H1 (cell line): Measurements from ENCODE around the gene VAPA. TPM values are rescaled to one million over a fixed set of nuclear protein-coding genes. Genes with fewer than 3 reads are reported as not detected.

Experiments
- CTCF ChIA-PET: fragments of 300-600 bp; sonication (Branson Sonifier 250); formaldehyde crosslinking; loops from one replicate; lab custom pipeline; 2021; ENCODE audit not compliant: partially characterized antibody; lab: Charles Lee
- POLR2A ChIA-PET: fragments of 300-600 bp; sonication (Branson Sonifier 250); formaldehyde crosslinking; loops from one replicate; lab custom pipeline; 2021; ENCODE audit warnings: inconsistent platforms; ENCODE audit not compliant: partially characterized antibody; lab: Charles Lee
- DNase-seq, 2 experiments: peaks; one replicate each; pipeline versions ENCODE4 v3.0.0 to v3.0.0-alpha.2; 2010 to 2022; ENCODE audit warnings: low spot score in 2 of 2, low read depth in 1 of 2, mixed read lengths in 1 of 2
- FAIRE-seq: peaks from 2 replicates; lab custom pipeline; 2011; peaks lifted over from hg19 to GRCh38; lab: Jason Lieb, UNC
- H2AFZ ChIP-seq: 2 replicates; pipeline ENCODE4 v1.8.1; 2012; ENCODE audit warnings: low read length, inconsistent platforms
- H2AK5ac ChIP-seq: 2 replicates; pipeline ENCODE4 v1.6.1; 2013; ENCODE audit warnings: low read depth, low read length
- H2BK120ac ChIP-seq: replicated peaks from 2 replicates; pipeline ENCODE3; 2013; ENCODE audit warnings: low read depth, low read length, inconsistent platforms
- H2BK12ac ChIP-seq: 2 replicates; pipeline ENCODE4 v1.6.1; 2013; ENCODE audit warnings: low read depth, low read length
- H2BK15ac ChIP-seq: 2 replicates; pipeline ENCODE4 v1.6.1; 2013; ENCODE audit warnings: low read length
- H2BK20ac ChIP-seq: 2 replicates; pipeline ENCODE4 v1.6.1; 2013; ENCODE audit warnings: low read length
- H2BK5ac ChIP-seq: 2 replicates; pipeline ENCODE4 v1.6.1; 2013; ENCODE audit warnings: low read depth, low read length
- H3K14ac ChIP-seq: 2 replicates; pipeline ENCODE4 v1.6.1; 2013; ENCODE audit warnings: inconsistent platforms; ENCODE audit not compliant: insufficient read length
- H3K18ac ChIP-seq: 2 replicates; pipeline ENCODE4 v1.6.1; 2013; ENCODE audit warnings: low read length; ENCODE audit errors: extremely low read depth
- H3K23ac ChIP-seq: 2 replicates; pipeline ENCODE4 v1.6.1; 2013; ENCODE audit warnings: inconsistent platforms; ENCODE audit not compliant: insufficient read length
- H3K23me2 ChIP-seq: 2 replicates; pipeline ENCODE4 v1.6.1; 2013; ENCODE audit warnings: low read depth, low read length
- H3K27ac ChIP-seq: 2 replicates; pipeline ENCODE4 v1.6.1; 2011; ENCODE audit warnings: low read depth, low read length, inconsistent platforms
- H3K27me3 ChIP-seq, 4 experiments: replicated peaks in 1 of 4; 1 replicate in 1 of 4; 2 replicates in 3 of 4; pipeline versions ENCODE4 v1.6.1 to v1.8.1; 2011 to 2013; ENCODE audit warnings: low read length in 3 of 4, mild to moderate bottlenecking in 3 of 4, inconsistent platforms in 2 of 4, mixed read lengths in 2 of 4, moderate library complexity in 1 of 4; ENCODE audit not compliant: control insufficient read depth in 3 of 4, insufficient read depth in 3 of 4; ENCODE audit errors: extremely low read depth in 1 of 4
- H3K36me3 ChIP-seq, 4 experiments: 2 replicates each; pipeline versions ENCODE4 v1.6.1 to v1.8.1; 2011 to 2013; ENCODE audit warnings: mild to moderate bottlenecking in 4 of 4, low read length in 3 of 4, moderate library complexity in 2 of 4, control low read depth in 1 of 4, inconsistent platforms in 1 of 4; ENCODE audit not compliant: insufficient read depth in 4 of 4, control insufficient read depth in 2 of 4
- H3K4ac ChIP-seq: replicated peaks from 2 replicates; pipeline ENCODE3; 2013; ENCODE audit warnings: low read length, low read depth, mixed read lengths, inconsistent platforms; ENCODE audit not compliant: insufficient read length
- H3K4me1 ChIP-seq, 4 experiments: replicated peaks in 1 of 4; 1 replicate in 1 of 4; 2 replicates in 3 of 4; pipeline versions ENCODE4 v1.6.1 to v1.8.1; 2011 to 2013; ENCODE audit warnings: low read length in 3 of 4, inconsistent platforms in 2 of 4, mixed read lengths in 1 of 4; ENCODE audit not compliant: insufficient read depth in 4 of 4, control insufficient read depth in 3 of 4
- H3K4me2 ChIP-seq, 2 experiments: 2 replicates each; pipeline versions ENCODE4 v1.6.1 to v1.8.1; 2011 to 2013; ENCODE audit warnings: low read depth in 2 of 2, low read length in 2 of 2, control low read depth in 1 of 2, inconsistent platforms in 1 of 2, mild to moderate bottlenecking in 1 of 2; ENCODE audit not compliant: insufficient read depth in 1 of 2
- H3K4me3 ChIP-seq, 4 experiments: fragments of 200-600, 300-600 bp in 1 of 4; sonication (generic), shearing (Covaris generic), sonication (Bioruptor Twin) in 1 of 4; 2 replicates each; pipeline versions ENCODE4 v1.5.1 to v1.8.1; 2011 to 2016; ENCODE audit warnings: low read length in 4 of 4, low read depth in 3 of 4, control low read depth in 2 of 4, inconsistent platforms in 2 of 4, mild to moderate bottlenecking in 2 of 4, mixed read lengths in 1 of 4, moderate library complexity in 1 of 4; ENCODE audit not compliant: insufficient read depth in 2 of 4; ENCODE audit errors: extremely low read depth in 1 of 4
- H3K56ac ChIP-seq: replicated peaks from 2 replicates; pipeline ENCODE3; 2013; ENCODE audit warnings: low read depth, mild to moderate bottlenecking, mixed read lengths, low read length, inconsistent platforms; ENCODE audit not compliant: insufficient read length
- H3K79me1 ChIP-seq: 2 replicates; pipeline ENCODE4 v1.6.1; 2013; ENCODE audit warnings: low read depth, low read length, control low read depth
- H3K79me2 ChIP-seq, 2 experiments: 2 replicates each; pipeline versions ENCODE4 v1.6.1 to v1.8.1; 2012 to 2013; ENCODE audit warnings: low read length in 2 of 2, mild to moderate bottlenecking in 2 of 2, inconsistent platforms in 1 of 2; ENCODE audit not compliant: insufficient read depth in 2 of 2, control insufficient read depth in 1 of 2
- H3K9ac ChIP-seq, 4 experiments: replicated peaks in 1 of 4; 1 replicate in 1 of 4; 2 replicates in 3 of 4; pipeline versions ENCODE4 v1.6.1 to v1.8.1; 2011 to 2013; ENCODE audit warnings: low read depth in 3 of 4, low read length in 3 of 4, control low read depth in 2 of 4, mild to moderate bottlenecking in 2 of 4, moderate library complexity in 2 of 4, inconsistent platforms in 1 of 4; ENCODE audit errors: extremely low read depth in 1 of 4
- H3K9me3 ChIP-seq, 2 experiments: 2 replicates each; pipeline versions ENCODE4 v1.6.1 to v1.8.1; 2012 to 2013; ENCODE audit warnings: mild to moderate bottlenecking in 2 of 2, moderate library complexity in 2 of 2, control low read depth in 1 of 2, inconsistent platforms in 1 of 2, low read depth in 1 of 2, low read length in 1 of 2, mixed read lengths in 1 of 2; ENCODE audit not compliant: insufficient read depth in 2 of 2
- H4K20me1 ChIP-seq, 2 experiments: replicated peaks in 1 of 2; 2 replicates each; pipeline versions ENCODE3 to v1.8.1; 2011 to 2013; ENCODE audit warnings: inconsistent platforms in 2 of 2, low read length in 2 of 2, mild to moderate bottlenecking in 1 of 2; ENCODE audit not compliant: insufficient read depth in 2 of 2, control insufficient read depth in 1 of 2
- H4K5ac ChIP-seq: 2 replicates; pipeline ENCODE4 v1.6.1; 2013; ENCODE audit warnings: low read length, low read depth, mixed read lengths, inconsistent platforms; ENCODE audit not compliant: insufficient read length
- H4K8ac ChIP-seq: 2 replicates; pipeline ENCODE4 v1.8.0; 2013; ENCODE audit warnings: mild to moderate bottlenecking, moderate library complexity, low read length, inconsistent platforms; ENCODE audit not compliant: insufficient read depth; ENCODE audit errors: extremely low read depth
- H4K91ac ChIP-seq: replicated peaks from 2 replicates; pipeline ENCODE3; 2013; ENCODE audit warnings: low read length, mixed read lengths, inconsistent platforms; ENCODE audit not compliant: insufficient read length
- ATF3 ChIP-seq: IDR thresholded peaks from 2 replicates; pipeline ENCODE4 v1.6.1; 2011; ENCODE audit warnings: low read depth, mild to moderate bottlenecking, low read length; ENCODE audit not compliant: insufficient read depth
- BCL11A ChIP-seq, 2 experiments: IDR thresholded peaks; one replicate each; pipeline ENCODE4 v1.6.1; 2011; ENCODE audit warnings: low read depth in 2 of 2, low read length in 2 of 2, mild to moderate bottlenecking in 2 of 2
- GTF2F1 ChIP-seq: IDR thresholded peaks from 2 replicates; pipeline ENCODE4 v1.6.1; 2012; ENCODE audit warnings: low read depth, low read length, improper control_type of control experiment, borderline replicate concordance
- NANOG ChIP-seq: IDR thresholded peaks from 2 replicates; pipeline ENCODE4 v1.6.1; 2011; ENCODE audit warnings: low read length, low read depth, mild to moderate bottlenecking, inconsistent platforms; ENCODE audit not compliant: insufficient read depth, poor library complexity, severe bottlenecking
- SP1 ChIP-seq: IDR thresholded peaks from 2 replicates; pipeline ENCODE4 v1.6.1; 2011; ENCODE audit warnings: low read depth, low read length
- USF2 ChIP-seq: IDR thresholded peaks from 2 replicates; pipeline ENCODE4 v1.6.1; 2011; ENCODE audit warnings: low read length, improper control_type of control experiment
- WGBS, 2 experiments: shearing (Covaris generic) in 1 of 2; methylation state at CpG; one replicate each; pipeline versions ENCODE4 v1.1.6 to v1.1.7; 2013 to 2015; ENCODE audit warnings: low lambda C conversion rate in 2 of 2, mixed read lengths in 2 of 2, inconsistent platforms in 1 of 2, low coverage in 1 of 2, missing lambda C conversion rate in 1 of 2; ENCODE audit not compliant: insufficient replicate concordance in 2 of 2, insufficient coverage in 1 of 2, insufficient read length in 1 of 2; ENCODE audit errors: extremely low coverage in 1 of 2, missing lambda C conversion rate in 1 of 2; 5-methylcytosine and 5-hydroxymethylcytosine counted together
- polyA plus RNA-seq, 7 experiments: library from polyadenylated mRNA; depleted of rRNA in 3 of 7; stranded (reverse) in 5 of 7; unstranded in 2 of 7; fragments of >200 nt in 5 of 7; fragments of 200-250 nt in 2 of 7; gene quantifications; 1 replicate in 5 of 7; 2 replicates in 1 of 7; 4 replicates in 1 of 7; pipeline versions ENCODE4 v1.2.1 to v1.2.3, GENCODE V29; 2011 to 2013; ENCODE audit warnings: missing spikeins in 2 of 7, mixed read lengths in 2 of 7
- total RNA-seq: library from RNA; stranded (reverse); fragmentation: NEBNext Ultra II Directional; extraction: Animal tissue kit (Norgen Biotek cat#: 25700); gene quantifications from 2 replicates; pipeline ENCODE4 v1.2.1, GENCODE V29; 2021

VAPA gene
- total and polyA plus RNA-seq, 2 of the 8 experiments (the other 6 are each of a cell fraction or from before 2014, with no cell fraction given), result 79.7 to 130 TPM

GRCh38 chr18:9969247-9969646 lies 55.4 kb downstream of the VAPA start:
- POLR2A ChIA-PET, result interaction anchor here (0.9 kb wide), 1 partner anchor 12 kb away, joined by 4 read pairs; no protein-coding TSS in a partner anchor
- no peak overlapping the region for H3K4me2 ChIP-seq
- H2AK5ac ChIP-seq, result no peak overlapping the region
- CTCF ChIA-PET, result interaction anchor here (0.5 to 7.1 kb wide), 5 partner anchors 18 to 550 kb away, joined by 3 to 74 read pairs (median 6); no protein-coding TSS in a partner anchor
- no peaks in the 10 kb centered on the region for H4K20me1 ChIP-seq
- H3K4me3 ChIP-seq, result no peak overlapping the region
- H3K56ac ChIP-seq, result no peak overlapping the region
- FAIRE-seq, result no peak
- no peaks in the 10 kb centered on the region for H3K9me3 ChIP-seq
- no peak overlapping the region for H2AFZ ChIP-seq
- H4K5ac ChIP-seq, result no peak overlapping the region
- H3K4ac ChIP-seq, result no peak overlapping the region
- H3K23me2 ChIP-seq, result no peaks in the 10 kb centered on the region
- no peak overlapping the region for H2BK15ac ChIP-seq
- H2BK5ac ChIP-seq, result no peak overlapping the region
- H3K18ac ChIP-seq, result no peak overlapping the region
- H3K14ac ChIP-seq, result no peak overlapping the region
- H3K27ac ChIP-seq, result no peak overlapping the region
- 85% methylated on average over 8 of the region's 14 CpGs; no CpG with 5 or more reads in 1 of the 2 experiments for WGBS, 2 experiments
- H3K4me1 ChIP-seq, result peaks cover 0 to 3% (median 1%) of the 10 kb centered on the region in 4 experiments; a peak in 2 of 7 replicates
- no peak overlapping the region for H4K91ac ChIP-seq
- no peaks in the 10 kb centered on the region for H3K79me2 ChIP-seq
- H3K36me3 ChIP-seq, result no peaks in the 10 kb centered on the region
- no peak for DNase-seq
- no peaks in the 10 kb centered on the region for H3K27me3 ChIP-seq
- H2BK120ac ChIP-seq, result no peak overlapping the region
- H3K9ac ChIP-seq, result no peak overlapping the region
- H3K23ac ChIP-seq, result no peak overlapping the region
- H2BK12ac ChIP-seq, result no peak overlapping the region
- peak overlapping the region; percentile 22; the same call in 1 of the 2 replicates for H4K8ac ChIP-seq
- no peaks in the 10 kb centered on the region for H3K79me1 ChIP-seq
- no peak overlapping the region for H2BK20ac ChIP-seq
- TF ChIP-seq ATF3 (no peak), GTF2F1 (no peak), NANOG (no peak), SP1 (no peak), BCL11A (IDR thresholded peaks at IDR 0.05; ENCODE audit: low read depth in 2 of 2, low read length in 2 of 2) (no peak), USF2 (no peak)
